Keratinocyte (primary cell): ENCODE results near the gene COL11A1.

Source experiments
- EZH2 ChIP-seq: IDR thresholded peaks from one replicate; pipeline ENCODE4 v1.6.1; 2012; ENCODE audit warnings: inconsistent platforms, mild to moderate bottlenecking, low read length, moderate library complexity
- TF ChIP-seq, protein P1 (sequence below), 3 experiments: IDR thresholded peaks in 1 of 3; conservative IDR thresholded peaks in 1 of 3; optimal IDR thresholded peaks in 1 of 3; 2 replicates in 2 of 3; 3 replicates in 1 of 3; pipeline versions ENCODE3 to v1.5.1; 2011; ENCODE audit warnings: low read length in 3 of 3, mild to moderate bottlenecking in 3 of 3, moderate library complexity in 2 of 3, control low read depth in 1 of 3, inconsistent platforms in 1 of 3; ENCODE audit not compliant: insufficient read depth in 2 of 3; ENCODE audit errors: extremely low read depth in 1 of 3

DNA sequence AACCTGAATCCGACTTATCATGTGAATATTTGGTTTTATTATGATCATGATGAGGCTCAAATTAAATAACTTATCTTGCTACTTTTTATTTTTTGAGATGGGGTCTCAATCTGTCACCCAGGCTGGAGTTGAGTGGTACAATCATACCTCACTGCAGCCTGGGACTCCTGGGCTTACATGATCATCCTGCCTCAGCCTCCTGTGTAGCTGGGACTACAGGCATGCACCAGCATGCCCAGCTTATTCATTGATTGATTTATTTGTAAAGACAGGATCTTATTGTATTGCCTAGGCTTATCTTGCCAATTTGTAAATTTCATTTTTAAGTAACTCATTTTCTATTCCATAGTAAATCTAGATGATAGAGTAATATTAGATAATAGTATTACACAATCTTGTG is 84.3 kb downstream of the COL11A1 start:
- TF ChIP-seq, protein P1, sequence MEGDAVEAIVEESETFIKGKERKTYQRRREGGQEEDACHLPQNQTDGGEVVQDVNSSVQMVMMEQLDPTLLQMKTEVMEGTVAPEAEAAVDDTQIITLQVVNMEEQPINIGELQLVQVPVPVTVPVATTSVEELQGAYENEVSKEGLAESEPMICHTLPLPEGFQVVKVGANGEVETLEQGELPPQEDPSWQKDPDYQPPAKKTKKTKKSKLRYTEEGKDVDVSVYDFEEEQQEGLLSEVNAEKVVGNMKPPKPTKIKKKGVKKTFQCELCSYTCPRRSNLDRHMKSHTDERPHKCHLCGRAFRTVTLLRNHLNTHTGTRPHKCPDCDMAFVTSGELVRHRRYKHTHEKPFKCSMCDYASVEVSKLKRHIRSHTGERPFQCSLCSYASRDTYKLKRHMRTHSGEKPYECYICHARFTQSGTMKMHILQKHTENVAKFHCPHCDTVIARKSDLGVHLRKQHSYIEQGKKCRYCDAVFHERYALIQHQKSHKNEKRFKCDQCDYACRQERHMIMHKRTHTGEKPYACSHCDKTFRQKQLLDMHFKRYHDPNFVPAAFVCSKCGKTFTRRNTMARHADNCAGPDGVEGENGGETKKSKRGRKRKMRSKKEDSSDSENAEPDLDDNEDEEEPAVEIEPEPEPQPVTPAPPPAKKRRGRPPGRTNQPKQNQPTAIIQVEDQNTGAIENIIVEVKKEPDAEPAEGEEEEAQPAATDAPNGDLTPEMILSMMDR (optimal IDR thresholded peaks at IDR 0.05 in 1 of 3, IDR thresholded peaks at IDR 0.05 in 1 of 3, conservative IDR thresholded peaks at IDR 0.05 in 1 of 3; ENCODE audit: extremely low read depth in 1 of 3, insufficient read depth in 2 of 3, low read length in 3 of 3) = no peak
- TF ChIP-seq EZH2 = no peak
